ENCODE results near the gene FADD.

FADD gene

GRCh38 chr11:70173018-70173417 lies 30.1 kb upstream of the FADD start:
- TF ChIP-seq CTCF (conservative IDR thresholded peaks at IDR 0.05), result no peak
- no peak for TF ChIP-seq ZFX (IDR thresholded peaks at IDR 0.05)

GRCh38 chr11:70174547-70175235 lies 28.4 kb upstream of the FADD start:
- H3K27ac ChIP-seq, result 0 out of 2 replicates have a peak overlapping the region, but pooled peaks have one; percentile 1
- TF ChIP-seq ZFX (IDR thresholded peaks at IDR 0.05) (no peak), CTCF (conservative IDR thresholded peaks at IDR 0.05) (no peak)

More at GRCh38 chr11:70173018-70173417, 30.1 kb upstream of the FADD start:
- H3K27ac ChIP-seq, result no peak overlapping the region

- TF ChIP-seq CTCF (conservative IDR thresholded peaks at IDR 0.05) (no peak), ZFX (IDR thresholded peaks at IDR 0.05) (no peak)
- H3K27ac ChIP-seq, result 0 out of 2 replicates have a peak overlapping the region, but pooled peaks have one; percentile 1
Observed at GRCh38 chr11:70175236-70175698, 27.8 kb upstream of the FADD start.

GRCh38 chr11:70176940-70177689 lies 26.0 kb upstream of the FADD start:
- peak; percentile 98 for TF ChIP-seq CTCF (conservative IDR thresholded peaks at IDR 0.05)
- TF ChIP-seq ZFX (IDR thresholded peaks at IDR 0.05), result no peak
- H3K27ac ChIP-seq, result no peak overlapping the region

- TF ChIP-seq CTCF (conservative IDR thresholded peaks at IDR 0.05) (no peak), ZFX (IDR thresholded peaks at IDR 0.05) (no peak)
- H3K27ac ChIP-seq, result no peak overlapping the region
Observed at GRCh38 chr11:70180906-70181305, 22.2 kb upstream of the FADD start.

GRCh38 chr11:70182266-70182665 lies 20.8 kb upstream of the FADD start:
- H3K27ac ChIP-seq, result no peak overlapping the region
- no peak for TF ChIP-seq CTCF (conservative IDR thresholded peaks at IDR 0.05)
- TF ChIP-seq ZFX (IDR thresholded peaks at IDR 0.05), result no peak

GRCh38 chr11:70183032-70183431 lies 20.1 kb upstream of the FADD start:
- TF ChIP-seq CTCF (conservative IDR thresholded peaks at IDR 0.05) (no peak), ZFX (IDR thresholded peaks at IDR 0.05) (no peak)
- peak overlapping the region; percentile 16 for H3K27ac ChIP-seq

Data from C4-2B (cell line).